Parathyroid adenoma (tissue), 2 donors: ENCODE measurements around the gene GNG14.

Source experiments
- H2AFZ ChIP-seq: fragments of 300-600 bp; sonication (generic); one replicate; pipeline ENCODE4 v1.7.0; 2017; ENCODE audit warnings: antibody characterized with exemption, mild to moderate bottlenecking
- H3K27ac ChIP-seq: fragments of 300-600 bp; sonication (generic); one replicate; pipeline ENCODE4 v1.7.0; 2017
- H3K27me3 ChIP-seq: fragments of 300-600 bp; sonication (generic); one replicate; pipeline ENCODE4 v1.7.0; 2017; ENCODE audit warnings: low read length; ENCODE audit not compliant: control insufficient read depth, insufficient read depth
- H3K36me3 ChIP-seq: fragments of 300-600 bp; sonication (generic); one replicate; pipeline ENCODE4 v1.7.0; 2017; ENCODE audit warnings: low read length; ENCODE audit not compliant: control insufficient read depth, insufficient read depth
- H3K4me1 ChIP-seq: fragments of 300-600 bp; sonication (generic); one replicate; pipeline ENCODE4 v1.7.0; 2017; ENCODE audit warnings: control low read depth
- H3K4me2 ChIP-seq: fragments of 300-600 bp; sonication (generic); one replicate; pipeline ENCODE4 v1.7.0; 2017; ENCODE audit warnings: low read length
- H3K4me3 ChIP-seq: fragments of 300-600 bp; sonication (generic); one replicate; pipeline ENCODE4 v1.7.0; 2017; ENCODE audit warnings: low read depth, low read length
- H3K79me2 ChIP-seq: fragments of 300-600 bp; sonication (generic); one replicate; pipeline ENCODE4 v1.7.0; 2017; ENCODE audit warnings: control low read depth
- H3K9ac ChIP-seq: fragments of 300-600 bp; sonication (generic); one replicate; pipeline ENCODE4 v1.7.0; 2017; ENCODE audit warnings: mild to moderate bottlenecking
- H3K9me3 ChIP-seq: fragments of 300-600 bp; sonication (generic); one replicate; pipeline ENCODE4 v1.7.0; 2017; ENCODE audit warnings: low read length; ENCODE audit not compliant: control insufficient read depth
- CTCF ChIP-seq: fragments of 300-600 bp; sonication (generic); IDR thresholded peaks from one replicate; pipeline ENCODE4 v1.7.0; 2017; ENCODE audit warnings: antibody characterized with exemption, mild to moderate bottlenecking
- donor health status: primary hyperparathyroidism.

GNG14 gene

GRCh38 chr19:12669270-12670158 is 18.3 kb upstream of the GNG14 start:
- H3K27me3 ChIP-seq: no peaks in the 10 kb centered on the region
- H3K27ac ChIP-seq: peak overlapping the region; percentile 95
- H2AFZ ChIP-seq: peak overlapping the region; percentile 75
- peak overlapping the region; percentile 100 for H3K4me2 ChIP-seq
- no peaks in the 10 kb centered on the region for H3K36me3 ChIP-seq
- no peak for TF ChIP-seq CTCF
- H3K4me3 ChIP-seq: peak overlapping the region; percentile 97
- H3K79me2 ChIP-seq: peaks cover 5% of the 10 kb centered on the region
- H3K9ac ChIP-seq: peak overlapping the region; percentile 24
- no peaks in the 10 kb centered on the region for H3K9me3 ChIP-seq
- H3K4me1 ChIP-seq: peaks cover 10% of the 10 kb centered on the region

GRCh38 chr19:12670159-12670928 is 17.5 kb upstream of the GNG14 start:
- no peaks in the 10 kb centered on the region for H3K27me3 ChIP-seq
- peak overlapping the region; percentile 24 for H3K9ac ChIP-seq
- no peaks in the 10 kb centered on the region for H3K36me3 ChIP-seq
- H3K4me3 ChIP-seq: peak overlapping the region; percentile 97
- H3K27ac ChIP-seq: peak overlapping the region; percentile 95
- H3K4me1 ChIP-seq: peaks cover 10% of the 10 kb centered on the region
- no peaks in the 10 kb centered on the region for H3K9me3 ChIP-seq
- peak overlapping the region; percentile 75 for H2AFZ ChIP-seq
- H3K4me2 ChIP-seq: peak overlapping the region; percentile 100
- peaks cover 5% of the 10 kb centered on the region for H3K79me2 ChIP-seq
- TF ChIP-seq CTCF: no peak

- no peaks in the 10 kb centered on the region for H3K9me3 ChIP-seq
- peaks cover 11% of the 10 kb centered on the region for H3K4me1 ChIP-seq
- no peak for TF ChIP-seq CTCF
- no peak overlapping the region for H2AFZ ChIP-seq
- H3K9ac ChIP-seq: no peak overlapping the region
- peaks cover 5% of the 10 kb centered on the region for H3K79me2 ChIP-seq
- no peak overlapping the region for H3K27ac ChIP-seq
- no peak overlapping the region for H3K4me3 ChIP-seq
- H3K4me2 ChIP-seq: no peak overlapping the region
- H3K27me3 ChIP-seq: no peaks in the 10 kb centered on the region
- H3K36me3 ChIP-seq: no peaks in the 10 kb centered on the region
Measured at GRCh38 chr19:12672744-12673143, 15.1 kb upstream of the GNG14 start.

GRCh38 chr19:12675399-12675798 is 12.4 kb upstream of the GNG14 start:
- Histone ChIP-seq H3K36me3 (no peaks in the 10 kb centered on the region), H3K27ac (no peak overlapping the region), H2AFZ (no peak overlapping the region), H3K4me3 (no peak overlapping the region), H3K4me1 (peaks cover 9% of the 10 kb centered on the region), H3K27me3 (no peaks in the 10 kb centered on the region), H3K9me3 (no peaks in the 10 kb centered on the region), H3K9ac (no peak overlapping the region), H3K4me2 (no peak overlapping the region), H3K79me2 (peaks cover 5% of the 10 kb centered on the region)
- TF ChIP-seq CTCF: no peak
